GM18909 (cell line): ENCODE data around the gene VIPR1.
A peak's percentile ranks its signal among the peaks of the same experiment; 100 is the strongest.

ENCODE experiments used
- ATAC-seq: cut with Tn5 transposase; IDR thresholded peaks from one replicate; pipeline ENCODE4 v1.9.1; 2021; ENCODE audit warnings: mild to moderate bottlenecking; ENCODE audit not compliant: unreplicated experiment, poor library complexity

VIPR1 gene, protein sequence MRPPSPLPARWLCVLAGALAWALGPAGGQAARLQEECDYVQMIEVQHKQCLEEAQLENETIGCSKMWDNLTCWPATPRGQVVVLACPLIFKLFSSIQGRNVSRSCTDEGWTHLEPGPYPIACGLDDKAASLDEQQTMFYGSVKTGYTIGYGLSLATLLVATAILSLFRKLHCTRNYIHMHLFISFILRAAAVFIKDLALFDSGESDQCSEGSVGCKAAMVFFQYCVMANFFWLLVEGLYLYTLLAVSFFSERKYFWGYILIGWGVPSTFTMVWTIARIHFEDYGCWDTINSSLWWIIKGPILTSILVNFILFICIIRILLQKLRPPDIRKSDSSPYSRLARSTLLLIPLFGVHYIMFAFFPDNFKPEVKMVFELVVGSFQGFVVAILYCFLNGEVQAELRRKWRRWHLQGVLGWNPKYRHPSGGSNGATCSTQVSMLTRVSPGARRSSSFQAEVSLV

GRCh38 chr3:42502429-42503250 lies at the start of gene VIPR1:
Gene VIPR1 (plus strand): TSS chr3:42502643. CDS start chr3:42502736, 93 bp downstream.
- peak; percentile 96 for ATAC-seq

GRCh38 chr3:42456211-42456610 lies 46.2 kb upstream of the VIPR1 start:
- no peak for ATAC-seq

GRCh38 chr3:42459151-42459550 lies 43.3 kb upstream of the VIPR1 start:
- no peak for ATAC-seq

GRCh38 chr3:42461762-42462161 lies 40.7 kb upstream of the VIPR1 start:
- ATAC-seq, result no peak

DNA sequence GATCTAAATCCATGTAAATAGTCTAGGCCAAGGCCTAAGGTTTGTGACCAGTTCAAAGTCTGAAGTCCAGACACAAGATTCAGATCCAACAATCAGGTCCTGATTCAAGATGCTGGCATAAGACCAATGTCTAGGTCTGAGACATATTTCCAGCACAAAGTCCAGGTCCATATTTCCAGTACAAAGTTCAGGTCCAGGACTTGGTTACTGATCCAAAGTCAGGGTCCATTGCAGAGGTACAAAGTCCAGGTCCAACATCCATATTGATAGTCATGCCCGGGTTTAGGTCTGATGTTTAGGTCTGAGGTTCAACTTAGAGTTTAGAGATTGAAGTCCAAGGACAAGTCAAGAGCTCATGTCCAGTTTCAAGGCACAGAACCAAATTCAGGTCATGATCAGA lies 39.4 kb upstream of the VIPR1 start:
- ATAC-seq, result no peak

- ATAC-seq, result no peak
These were observed 34.3 kb upstream of the VIPR1 start for GRCh38 chr3:42468111-42468510.

- ATAC-seq, result no peak
These were observed 29.9 kb upstream of the VIPR1 start for GRCh38 chr3:42472555-42472954.

GRCh38 chr3:42473083-42473932 lies 29.1 kb upstream of the VIPR1 start:
- no peak for ATAC-seq

DNA sequence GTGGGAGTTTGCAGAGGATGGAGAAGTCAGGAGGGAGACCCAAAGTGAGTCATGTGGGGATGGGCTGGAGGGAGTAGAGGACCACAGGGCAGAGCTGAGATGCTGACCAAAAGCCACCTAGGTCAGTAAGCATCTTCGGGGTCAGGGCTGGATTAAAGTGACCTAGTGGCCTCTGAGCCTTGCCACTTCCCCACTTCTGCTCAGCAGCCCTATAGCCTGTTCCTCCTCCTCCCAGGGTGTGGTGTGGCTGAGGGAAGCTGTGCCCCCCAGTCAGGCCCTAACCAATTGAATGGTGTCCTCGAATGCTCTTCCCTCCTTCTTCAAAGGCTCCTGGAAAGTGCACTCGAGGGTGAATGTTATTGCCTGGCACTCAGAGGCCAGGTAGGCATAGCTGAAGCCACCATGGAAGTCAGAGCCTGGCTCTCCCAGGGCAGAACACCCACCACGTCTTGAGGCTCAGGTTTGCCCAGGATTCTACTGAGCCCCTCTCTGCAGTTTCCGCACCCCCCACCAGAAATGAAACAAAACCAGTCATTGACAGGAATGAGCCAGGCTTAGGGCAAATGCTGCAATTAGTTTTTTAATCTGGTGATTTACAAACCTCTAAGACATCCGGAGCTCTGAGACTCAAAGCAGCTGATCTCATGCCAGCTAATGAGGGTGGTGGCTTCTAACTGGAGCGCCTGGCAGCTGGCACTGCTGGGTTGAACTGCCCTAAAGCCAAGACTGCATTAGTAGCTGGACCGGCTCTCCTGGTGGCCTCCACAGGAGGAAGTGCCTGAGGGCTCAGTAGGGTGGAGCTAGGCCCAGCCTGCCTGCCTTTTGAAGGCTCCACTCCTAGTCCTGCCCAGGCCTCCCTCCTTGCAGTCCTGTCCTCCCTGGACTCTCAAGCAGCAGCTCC lies 26.0 kb upstream of the VIPR1 start:
- no peak for ATAC-seq

- ATAC-seq, result no peak
These were observed 24.7 kb upstream of the VIPR1 start for GRCh38 chr3:42477696-42478095.

- no peak for ATAC-seq
These were observed 23.6 kb upstream of the VIPR1 start for GRCh38 chr3:42478830-42479229.

DNA sequence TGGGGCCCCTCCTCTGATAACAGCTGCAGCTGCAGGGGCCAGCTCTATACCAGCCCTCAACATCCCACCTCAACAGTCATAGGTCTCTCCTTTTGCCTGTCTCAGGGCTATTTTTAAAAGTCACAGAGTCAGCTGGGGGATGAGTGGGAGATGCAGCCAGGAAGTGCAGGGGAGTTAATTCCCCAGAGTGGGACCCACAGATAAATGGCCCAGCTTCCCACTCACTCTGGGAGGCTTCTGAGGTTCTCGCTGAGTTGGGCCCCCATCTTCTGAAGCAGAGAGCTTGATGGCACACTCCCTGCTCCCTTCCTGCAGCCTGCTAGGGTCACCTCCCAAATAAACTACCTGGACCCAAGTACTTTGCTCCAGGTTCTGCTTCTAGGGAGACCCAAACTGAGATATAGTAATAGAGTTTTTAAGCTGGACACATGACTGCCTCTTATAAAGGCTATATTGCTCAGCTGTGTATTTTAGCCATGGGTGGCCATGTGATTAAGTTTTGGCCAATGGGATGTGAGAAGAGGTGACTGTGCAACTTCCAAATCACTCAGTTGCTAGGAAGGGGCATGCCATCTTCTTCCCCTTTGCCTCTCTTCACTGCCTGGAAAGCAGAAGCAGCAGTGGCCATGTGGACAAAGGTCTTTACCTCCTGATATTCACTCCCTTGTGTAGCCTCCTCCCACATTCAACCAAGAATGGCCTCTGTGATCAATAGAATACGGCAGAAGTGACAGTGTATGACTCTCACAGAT lies 15.5 kb upstream of the VIPR1 start:
- no peak for ATAC-seq

GRCh38 chr3:42488687-42489086 lies 13.8 kb upstream of the VIPR1 start:
- ATAC-seq, result no peak

DNA sequence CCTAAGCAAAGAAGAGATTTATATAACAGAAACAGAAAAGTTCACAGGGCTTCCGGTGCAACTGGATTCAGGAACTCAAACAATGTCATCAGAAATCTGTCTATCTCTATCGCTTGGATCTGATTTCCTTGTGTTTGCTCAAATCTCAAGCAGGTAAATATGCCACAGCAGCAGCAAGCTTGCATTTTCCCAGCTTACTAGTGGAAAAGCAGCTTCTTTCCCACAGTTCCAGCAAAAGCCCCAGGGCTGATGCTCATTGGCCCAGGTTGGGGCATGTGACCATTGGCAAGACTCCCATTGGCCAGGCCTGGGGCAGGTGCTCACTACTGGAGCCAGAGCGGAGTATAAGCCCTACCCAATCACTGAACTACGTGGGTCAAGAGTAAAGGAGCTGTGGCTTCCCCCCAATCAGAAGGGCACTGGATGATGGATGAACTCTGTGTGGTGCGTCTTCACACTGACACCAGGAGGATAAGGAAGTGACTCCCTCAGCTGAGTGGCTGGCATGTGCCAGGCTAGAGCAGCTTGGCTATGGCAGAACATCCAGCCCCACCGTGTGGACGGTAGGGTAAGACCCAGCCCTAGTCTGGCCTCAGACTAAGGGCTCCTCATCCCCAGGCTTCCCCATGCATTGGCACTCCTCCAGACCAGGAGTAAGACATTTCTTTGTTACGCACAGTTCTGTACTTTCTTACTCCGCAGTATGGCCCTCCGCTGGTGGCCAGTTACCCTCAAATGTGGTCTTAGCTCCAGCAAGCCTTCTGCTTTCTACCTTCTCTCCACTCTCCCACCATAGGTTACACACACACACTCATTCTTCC lies 13.1 kb upstream of the VIPR1 start:
- no peak for ATAC-seq

GRCh38 chr3:42489937-42490227 lies 12.6 kb upstream of the VIPR1 start:
- peak; percentile 13 for ATAC-seq

- peak; percentile 99 for ATAC-seq
These were observed 12.2 kb upstream of the VIPR1 start for GRCh38 chr3:42490243-42490642.

GRCh38 chr3:42491881-42492507 lies 10.4 kb upstream of the VIPR1 start:
- ATAC-seq, result no peak
